Smooth muscle cell (in vitro differentiated cells): ENCODE measurements around the gene MAML2. TPM values are rescaled to one million over a fixed set of nuclear protein-coding genes. Genes with fewer than 3 reads are reported as not detected.

Experiments
- DNase-seq: peaks from one replicate; lab custom pipeline; 2025; ENCODE audit not compliant: unreplicated experiment; lab: John Stamatoyannopoulos, UW
- H2AFZ ChIP-seq: fragments of 200-600 bp; sonication (generic); 2 replicates; pipeline ENCODE4 v1.6.0; 2016; ENCODE audit warnings: antibody characterized with exemption, low read depth, mild to moderate bottlenecking
- H3F3A ChIP-seq: fragments of 200-600 bp; sonication (generic); 2 replicates; pipeline ENCODE4 v1.6.0; 2017; ENCODE audit warnings: antibody characterized with exemption, low read depth
- H3K27ac ChIP-seq: fragments of 200-600 bp; sonication (generic); 2 replicates; pipeline ENCODE4 v1.5.1; 2016; ENCODE audit warnings: low read depth, mild to moderate bottlenecking
- H3K27me3 ChIP-seq: fragments of 200-600 bp; sonication (generic); 2 replicates; pipeline ENCODE4 v1.6.1; 2016; ENCODE audit warnings: low read depth, mild to moderate bottlenecking
- H3K36me3 ChIP-seq: fragments of 200-600 bp; sonication (generic); 2 replicates; pipeline ENCODE4 v1.5.1; 2016; ENCODE audit warnings: low read depth
- H3K4me1 ChIP-seq: fragments of 200-600 bp; sonication (generic); 2 replicates; pipeline ENCODE4 v1.5.1; 2016; ENCODE audit warnings: low read depth
- H3K4me2 ChIP-seq: fragments of 200-600 bp; sonication (generic); 2 replicates; pipeline ENCODE4 v1.6.0; 2016; ENCODE audit warnings: mild to moderate bottlenecking
- H3K4me3 ChIP-seq: fragments of 200-600 bp; sonication (generic); 2 replicates; pipeline ENCODE4 v1.5.1; 2016; ENCODE audit warnings: mild to moderate bottlenecking
- H3K79me2 ChIP-seq: fragments of 200-600 bp; sonication (generic); 2 replicates; pipeline ENCODE4 v1.6.0; 2016; ENCODE audit warnings: low read depth, mild to moderate bottlenecking
- H3K9ac ChIP-seq: fragments of 200-600 bp; sonication (generic); 2 replicates; pipeline ENCODE4 v1.6.0; 2016; ENCODE audit warnings: low read depth
- H3K9me3 ChIP-seq: fragments of 200-600 bp; sonication (generic); replicated peaks from 2 replicates; pipeline ENCODE4 v1.5.1; 2016; ENCODE audit warnings: low read depth
- H4K20me1 ChIP-seq: fragments of 200-600 bp; sonication (generic); 2 replicates; pipeline ENCODE4 v1.6.0; 2016; ENCODE audit warnings: low read depth
- CTCF ChIP-seq: fragments of 200-600 bp; sonication (generic); IDR thresholded peaks from 2 replicates; pipeline ENCODE4 v1.5.1; 2017; ENCODE audit warnings: borderline replicate concordance, mild to moderate bottlenecking, antibody characterized with exemption; ENCODE audit not compliant: insufficient read depth, poor library complexity, severe bottlenecking
- WGBS: methylation state at CpG from one replicate; pipeline ENCODE4 v1.1.7; 2016; ENCODE audit warnings: low lambda C conversion rate; 5-methylcytosine and 5-hydroxymethylcytosine counted together
- polyA plus RNA-seq: library from polyadenylated mRNA; unstranded; fragments of >200 nt; fragmentation: Nextera tagmentation; extraction: Ambion mirVana; gene quantifications from 2 replicates; pipeline ENCODE4 v1.2.1, GENCODE V29; 2016
- total RNA-seq: library from RNA; depleted of rRNA; stranded (reverse); fragments of >200 nt; gene quantifications from 2 replicates; pipeline ENCODE4 v1.2.3, GENCODE V29; 2014

Gene MAML2
- total and polyA plus RNA-seq, 2 experiments from 2014 or later: 8.7 to 52.4 TPM

- H3K4me2 ChIP-seq: peak within 1 kb of the TSS; percentile 91
- no peaks in the 10 kb centered on the region for H3K27me3 ChIP-seq
- peaks cover 8% of the 10 kb centered on the region for H3F3A ChIP-seq
- peaks cover 77% of the 10 kb centered on the region for H3K79me2 ChIP-seq
- TF ChIP-seq CTCF: no peak
- peak within 1 kb of the TSS; percentile 82 for H3K27ac ChIP-seq
- peaks cover 18% of the 10 kb centered on the region for H4K20me1 ChIP-seq
- peaks cover 23% of the 10 kb centered on the region for H3K4me1 ChIP-seq
- DNase-seq: peak; percentile 91
- H3K4me3 ChIP-seq: peak within 1 kb of the TSS; percentile 74
- H3K9me3 ChIP-seq: no peaks in the 10 kb centered on the region
- H3K36me3 ChIP-seq: no peaks in the 10 kb centered on the region
- H3K9ac ChIP-seq: peak within 1 kb of the TSS; percentile 81
- H2AFZ ChIP-seq: peak within 1 kb of the TSS; percentile 67
- 1% methylated on average over 46 of the region's 53 CpGs for WGBS
Measured at GRCh38 chr11:96389720-96390487, 46.9 kb upstream of the MAML2 start, which contains the start of the genes CCDC82 and JRKL. TSS of gene CCDC82 (minus strand) at chr11:96389912. CDS start at chr11:96384747, 5,165 bp downstream. TSS of gene JRKL (plus strand) at chr11:96390013. CDS start at chr11:96390650, 637 bp downstream.

- peaks cover 8% of the 10 kb centered on the region for H3F3A ChIP-seq
- H2AFZ ChIP-seq: peak overlapping the region; percentile 60
- peak overlapping the region; percentile 74 for H3K4me3 ChIP-seq
- peak overlapping the region; percentile 82 for H3K27ac ChIP-seq
- peaks cover 2% of the 10 kb centered on the region for H3K36me3 ChIP-seq
- H4K20me1 ChIP-seq: peaks cover 21% of the 10 kb centered on the region
- H3K27me3 ChIP-seq: no peaks in the 10 kb centered on the region
- no peaks in the 10 kb centered on the region for H3K9me3 ChIP-seq
- H3K4me2 ChIP-seq: peak overlapping the region; percentile 91
- no peak for TF ChIP-seq CTCF
- peaks cover 79% of the 10 kb centered on the region for H3K79me2 ChIP-seq
- peak overlapping the region; percentile 81 for H3K9ac ChIP-seq
- peaks cover 23% of the 10 kb centered on the region for H3K4me1 ChIP-seq
- WGBS: 1% methylated on average over 30 of the region's 30 CpGs
- DNase-seq: no peak
Measured at GRCh38 chr11:96388891-96389719, 46.1 kb upstream of the MAML2 start.

GRCh38 chr11:96385187-96385586 lies 42.2 kb upstream of the MAML2 start:
- H3K36me3 ChIP-seq: peaks cover 8% of the 10 kb centered on the region
- no peak overlapping the region for H2AFZ ChIP-seq
- 95% methylated on average over 2 of the region's 2 CpGs for WGBS
- no peaks in the 10 kb centered on the region for H3K9me3 ChIP-seq
- H3K4me3 ChIP-seq: no peak overlapping the region
- H3K4me2 ChIP-seq: no peak overlapping the region
- DNase-seq: no peak
- peaks cover 23% of the 10 kb centered on the region for H4K20me1 ChIP-seq
- H3K27ac ChIP-seq: no peak overlapping the region
- H3K4me1 ChIP-seq: peaks cover 11% of the 10 kb centered on the region
- TF ChIP-seq CTCF: no peak
- H3F3A ChIP-seq: no peaks in the 10 kb centered on the region
- no peak overlapping the region for H3K9ac ChIP-seq
- H3K27me3 ChIP-seq: no peaks in the 10 kb centered on the region
- H3K79me2 ChIP-seq: peaks cover 57% of the 10 kb centered on the region
